Measurements from ENCODE around the gene CD93.

Gene CD93

GRCh38 chr20:23086056-23086566, at the start of gene CD93:
CD93 (minus strand) TSS chr20:23086324; CDS start chr20:23086192, 132 bp downstream.
- H3K4me3 ChIP-seq (ENCODE audit: low read depth, low read length): no peak within 1 kb of the TSS

GRCh38 chr20:23133560-23133998, 47.5 kb upstream of the CD93 start:
- TF ChIP-seq CTCF (IDR thresholded peaks at IDR 0.05; ENCODE audit: low read depth, low read length): no peak
- no peak overlapping the region for H3K4me3 ChIP-seq (ENCODE audit: low read depth, low read length)
- DNase-seq (ENCODE audit: low read depth, low spot score): no peak
- in situ Hi-C loops (cut with HindIII; ENCODE audit: low sequenced_read_pairs): no loop called here

More at GRCh38 chr20:23086056-23086566, at the start of gene CD93:
- DNase-seq (ENCODE audit: low read depth, low spot score): peak; percentile 41
- TF ChIP-seq CTCF (IDR thresholded peaks at IDR 0.05; ENCODE audit: low read depth, low read length): no peak
- in situ Hi-C loops (cut with HindIII; ENCODE audit: low sequenced_read_pairs): no loop called here

- no peak overlapping the region for H3K4me3 ChIP-seq (ENCODE audit: low read depth, low read length)
- no peak for DNase-seq (ENCODE audit: low read depth, low spot score)
- no peak for TF ChIP-seq CTCF (IDR thresholded peaks at IDR 0.05; ENCODE audit: low read depth, low read length)
- in situ Hi-C loops (cut with HindIII; ENCODE audit: low sequenced_read_pairs): no loop called here
Measured at GRCh38 chr20:23132930-23133559, 46.9 kb upstream of the CD93 start.

- in situ Hi-C loops (cut with HindIII; ENCODE audit: low sequenced_read_pairs): no loop called here
- no peak for TF ChIP-seq CTCF (IDR thresholded peaks at IDR 0.05; ENCODE audit: low read depth, low read length)
- DNase-seq (ENCODE audit: low read depth, low spot score): no peak
- no peak overlapping the region for H3K4me3 ChIP-seq (ENCODE audit: low read depth, low read length)
Measured at GRCh38 chr20:23132293-23132929, 46.3 kb upstream of the CD93 start.

GRCh38 chr20:23131766-23132165, 45.6 kb upstream of the CD93 start:
- in situ Hi-C loops (cut with HindIII; ENCODE audit: low sequenced_read_pairs): no loop called here
- DNase-seq (ENCODE audit: low read depth, low spot score): no peak
- TF ChIP-seq CTCF (IDR thresholded peaks at IDR 0.05; ENCODE audit: low read depth, low read length): no peak
- H3K4me3 ChIP-seq (ENCODE audit: low read depth, low read length): no peak overlapping the region

GRCh38 chr20:23130622-23131140, 44.6 kb upstream of the CD93 start:
- DNase-seq (ENCODE audit: low read depth, low spot score): no peak
- in situ Hi-C loops (cut with HindIII; ENCODE audit: low sequenced_read_pairs): no loop called here
- TF ChIP-seq CTCF (IDR thresholded peaks at IDR 0.05; ENCODE audit: low read depth, low read length): no peak
- H3K4me3 ChIP-seq (ENCODE audit: low read depth, low read length): no peak overlapping the region

Data from astrocyte of the spinal cord (primary cell).